ENCODE results near the gene UPF2.
"Not testable (repeated sequence)": the region's sequence is repeated elsewhere in the genome, so short reads cannot be mapped to it uniquely, and the experiment has no call there.

Gene UPF2, protein sequence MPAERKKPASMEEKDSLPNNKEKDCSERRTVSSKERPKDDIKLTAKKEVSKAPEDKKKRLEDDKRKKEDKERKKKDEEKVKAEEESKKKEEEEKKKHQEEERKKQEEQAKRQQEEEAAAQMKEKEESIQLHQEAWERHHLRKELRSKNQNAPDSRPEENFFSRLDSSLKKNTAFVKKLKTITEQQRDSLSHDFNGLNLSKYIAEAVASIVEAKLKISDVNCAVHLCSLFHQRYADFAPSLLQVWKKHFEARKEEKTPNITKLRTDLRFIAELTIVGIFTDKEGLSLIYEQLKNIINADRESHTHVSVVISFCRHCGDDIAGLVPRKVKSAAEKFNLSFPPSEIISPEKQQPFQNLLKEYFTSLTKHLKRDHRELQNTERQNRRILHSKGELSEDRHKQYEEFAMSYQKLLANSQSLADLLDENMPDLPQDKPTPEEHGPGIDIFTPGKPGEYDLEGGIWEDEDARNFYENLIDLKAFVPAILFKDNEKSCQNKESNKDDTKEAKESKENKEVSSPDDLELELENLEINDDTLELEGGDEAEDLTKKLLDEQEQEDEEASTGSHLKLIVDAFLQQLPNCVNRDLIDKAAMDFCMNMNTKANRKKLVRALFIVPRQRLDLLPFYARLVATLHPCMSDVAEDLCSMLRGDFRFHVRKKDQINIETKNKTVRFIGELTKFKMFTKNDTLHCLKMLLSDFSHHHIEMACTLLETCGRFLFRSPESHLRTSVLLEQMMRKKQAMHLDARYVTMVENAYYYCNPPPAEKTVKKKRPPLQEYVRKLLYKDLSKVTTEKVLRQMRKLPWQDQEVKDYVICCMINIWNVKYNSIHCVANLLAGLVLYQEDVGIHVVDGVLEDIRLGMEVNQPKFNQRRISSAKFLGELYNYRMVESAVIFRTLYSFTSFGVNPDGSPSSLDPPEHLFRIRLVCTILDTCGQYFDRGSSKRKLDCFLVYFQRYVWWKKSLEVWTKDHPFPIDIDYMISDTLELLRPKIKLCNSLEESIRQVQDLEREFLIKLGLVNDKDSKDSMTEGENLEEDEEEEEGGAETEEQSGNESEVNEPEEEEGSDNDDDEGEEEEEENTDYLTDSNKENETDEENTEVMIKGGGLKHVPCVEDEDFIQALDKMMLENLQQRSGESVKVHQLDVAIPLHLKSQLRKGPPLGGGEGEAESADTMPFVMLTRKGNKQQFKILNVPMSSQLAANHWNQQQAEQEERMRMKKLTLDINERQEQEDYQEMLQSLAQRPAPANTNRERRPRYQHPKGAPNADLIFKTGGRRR

DNA sequence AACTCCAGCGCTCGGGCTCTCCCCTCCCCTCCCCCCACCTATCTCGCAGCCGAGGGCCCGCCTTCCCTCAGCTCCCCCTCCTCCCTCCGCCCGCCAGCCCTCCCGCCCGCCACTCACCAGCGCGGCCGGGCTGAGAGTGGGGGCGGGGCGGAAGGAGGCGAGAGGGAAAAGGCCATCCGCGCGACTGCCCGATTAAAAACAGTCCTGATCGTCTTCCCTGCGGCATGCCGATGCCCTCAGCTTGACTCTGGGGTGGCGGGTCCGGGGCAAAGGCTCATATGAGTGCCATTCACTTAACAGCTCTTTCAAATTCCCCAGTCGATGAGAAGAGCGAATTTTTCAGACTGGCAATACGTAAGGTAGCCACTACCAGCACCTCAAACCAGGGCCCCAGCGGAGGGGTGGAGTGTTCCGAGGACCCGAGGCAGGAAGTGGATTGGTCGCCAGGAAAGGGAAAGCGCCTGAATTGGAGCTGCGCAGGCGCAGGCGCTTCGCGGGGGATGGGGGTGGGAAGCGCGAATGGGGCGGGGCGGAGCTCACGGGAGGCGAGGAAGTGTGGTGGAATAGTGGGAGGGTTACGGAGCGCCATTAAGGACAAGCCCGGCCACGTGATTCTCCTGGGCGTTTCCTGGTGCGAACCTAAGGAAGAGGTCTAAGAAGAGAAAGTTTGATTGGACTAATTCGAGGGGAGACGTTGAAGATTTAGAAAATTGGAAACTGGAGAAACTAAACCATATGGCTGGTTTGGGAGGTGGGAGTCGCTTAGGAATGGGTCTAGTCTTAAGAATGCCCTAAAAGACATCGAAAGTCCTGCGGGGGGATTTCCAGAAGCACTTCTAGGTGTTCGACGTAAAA, at the start of gene UPF2:
Gene UPF2, minus strand, starts transcription at position 13 of the 855 bp plus-strand sequence. CDS start 7,386 bp downstream, outside the sequence.
- DNase-seq: peak; percentile 93 to 99 (median 96)

DNA sequence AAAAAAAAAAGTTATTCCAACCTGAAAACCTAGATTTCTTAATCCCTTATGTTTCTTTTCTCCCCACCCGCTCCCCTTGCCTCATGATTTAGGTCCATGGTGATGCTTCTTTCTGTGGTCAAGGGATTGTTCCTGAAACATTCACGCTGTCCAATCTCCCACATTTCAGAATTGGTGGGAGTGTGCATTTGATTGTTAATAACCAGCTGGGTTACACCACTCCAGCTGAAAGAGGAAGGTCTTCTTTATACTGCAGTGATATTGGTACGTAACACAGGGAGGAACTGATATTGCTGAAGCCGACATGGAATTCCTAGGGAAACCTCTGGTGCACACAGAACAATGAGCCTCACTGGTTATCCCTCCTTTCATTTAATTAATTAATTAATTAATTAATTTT, 48.8 kb upstream of the UPF2 start:
- DNase-seq: no peak

DNA sequence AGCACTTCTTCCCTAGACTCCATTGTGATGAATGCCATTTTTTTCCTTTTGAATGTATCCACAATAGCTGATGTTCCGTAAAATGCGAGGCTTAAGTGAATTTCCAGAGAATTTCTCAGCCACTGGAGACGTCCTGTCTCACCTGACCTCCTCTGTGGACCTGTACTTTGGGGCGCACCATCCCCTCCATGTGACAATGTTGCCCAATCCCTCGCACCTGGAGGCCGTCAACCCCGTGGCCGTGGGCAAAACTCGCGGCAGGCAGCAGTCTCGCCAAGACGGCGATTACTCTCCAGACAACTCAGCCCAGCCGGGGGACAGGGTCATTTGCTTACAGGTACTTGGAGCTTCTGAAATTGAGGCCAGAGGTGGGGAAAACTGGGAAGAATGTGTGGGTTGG, 46.3 kb upstream of the UPF2 start:
- DNase-seq: no peak

DNA sequence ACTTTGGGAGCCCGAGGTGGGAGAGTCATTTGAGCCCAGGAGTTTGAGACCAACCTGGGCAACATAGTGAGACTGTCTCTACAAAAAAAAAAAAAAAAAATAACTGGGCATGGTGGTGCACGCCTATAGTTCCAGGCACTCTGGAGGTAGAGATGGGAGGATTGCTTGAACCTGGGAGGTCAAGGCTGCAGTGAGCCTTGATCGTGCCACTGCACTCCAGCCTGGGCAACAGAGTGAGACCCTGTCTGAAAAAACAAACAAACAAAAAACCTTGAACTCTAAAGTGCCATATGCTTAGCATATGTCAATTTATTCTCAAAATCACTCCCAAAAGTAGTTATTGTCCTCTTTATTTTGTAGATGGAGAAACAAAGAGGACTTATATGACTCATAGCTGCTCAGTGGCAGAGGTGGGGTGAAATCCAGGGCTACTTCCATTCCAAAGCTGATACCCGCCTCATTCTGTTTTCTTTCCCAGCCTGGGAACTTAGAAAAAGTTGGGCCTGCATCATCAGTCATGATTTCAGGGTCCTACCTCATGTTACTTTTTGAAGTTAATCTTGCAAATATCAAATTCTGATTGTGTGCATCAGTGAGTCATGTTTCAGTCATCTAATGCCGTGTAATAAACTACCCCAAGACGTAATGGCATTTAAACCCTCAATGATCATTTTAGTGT, 39.4 kb upstream of the UPF2 start:
- DNase-seq: no peak

DNA sequence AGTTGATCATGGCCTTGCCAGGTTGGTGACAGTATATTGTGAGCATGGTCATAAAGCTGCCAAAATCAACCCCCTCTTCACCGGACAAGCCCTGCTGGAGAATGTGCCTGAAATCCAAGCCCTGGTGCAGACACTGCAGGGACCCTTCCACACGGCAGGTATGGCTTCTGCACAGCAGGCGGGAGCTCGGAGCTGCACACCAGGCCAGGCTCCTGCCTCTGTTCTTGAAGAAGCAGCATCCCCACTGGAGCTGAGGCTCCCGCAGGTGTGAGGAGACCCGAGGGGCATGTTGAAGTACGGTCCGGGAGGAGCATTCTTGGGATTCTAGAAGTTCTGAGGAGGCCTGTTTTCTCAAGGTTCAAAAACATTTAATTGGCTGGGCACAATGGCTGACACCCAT, 38.9 kb upstream of the UPF2 start:
- no peak for DNase-seq

DNA sequence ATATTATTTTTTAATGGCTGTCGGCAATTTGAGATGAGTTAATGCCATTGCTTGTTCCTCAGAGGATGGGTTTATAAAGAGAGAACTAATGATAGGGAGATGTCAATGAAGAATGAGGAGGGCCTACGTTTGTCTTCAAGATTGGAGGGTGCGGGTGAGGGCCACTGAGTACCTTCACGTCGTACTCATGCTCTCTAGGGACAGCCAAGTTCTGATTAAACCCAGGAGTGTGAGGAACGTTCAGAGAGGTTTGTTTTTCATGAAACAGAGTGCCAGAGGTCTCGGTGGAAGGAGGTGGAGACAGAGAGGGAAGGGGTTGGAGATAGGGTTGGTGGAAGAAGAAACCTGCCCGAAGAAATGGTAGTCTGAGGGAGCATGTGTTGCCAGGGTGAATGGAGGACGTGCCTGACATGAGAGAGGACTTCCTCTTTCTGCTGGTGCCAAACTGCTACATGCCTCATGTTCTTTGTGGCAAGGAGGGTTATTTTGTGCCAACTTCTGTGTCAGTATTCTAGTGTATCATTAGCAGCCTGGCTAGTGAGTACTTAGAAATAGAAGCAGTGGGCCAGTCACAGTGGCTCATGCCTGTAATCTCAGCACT, 35.1 kb upstream of the UPF2 start:
- DNase-seq: no peak

DNA sequence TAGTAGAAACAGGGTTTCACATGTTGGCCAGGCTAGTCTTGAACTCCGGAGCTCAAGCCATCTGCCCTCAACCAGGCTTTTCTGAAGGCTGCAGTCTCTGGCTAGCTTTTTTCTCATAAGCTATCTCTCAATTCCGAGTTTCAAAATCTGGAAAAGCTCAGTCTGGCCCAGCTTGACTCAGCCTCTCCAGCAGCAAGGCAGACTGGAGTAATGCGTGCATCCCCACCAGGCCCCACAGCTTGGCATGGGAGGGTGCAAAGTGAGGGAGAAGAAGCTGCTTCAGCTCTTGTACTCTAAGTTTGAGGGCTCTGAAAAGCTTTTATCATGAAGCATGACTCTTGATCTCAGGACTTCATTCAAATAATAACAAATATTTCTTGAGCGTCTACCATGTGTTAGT, 30.9 kb upstream of the UPF2 start:
- DNase-seq: no peak

DNA sequence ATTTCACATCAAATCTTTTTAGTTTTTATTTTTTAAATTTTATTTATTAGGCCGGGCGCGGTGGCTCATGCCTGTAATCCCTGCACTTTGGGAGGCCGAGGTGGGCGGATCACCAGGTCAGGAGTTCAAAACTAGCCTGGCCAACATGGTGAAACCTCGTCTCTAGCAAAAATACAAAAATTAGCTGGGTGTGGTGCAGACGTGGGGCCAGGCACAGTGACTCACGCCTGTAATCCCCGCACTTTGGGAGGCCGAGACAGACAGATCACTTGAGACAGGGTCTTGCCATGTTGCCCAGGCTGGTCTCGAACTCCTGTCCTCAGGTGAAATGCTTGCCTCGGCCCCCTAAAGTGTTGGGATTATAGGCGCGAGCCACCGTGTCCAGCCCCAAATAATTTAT, 28.8 kb upstream of the UPF2 start:
- not testable (repeated sequence) for DNase-seq

DNA sequence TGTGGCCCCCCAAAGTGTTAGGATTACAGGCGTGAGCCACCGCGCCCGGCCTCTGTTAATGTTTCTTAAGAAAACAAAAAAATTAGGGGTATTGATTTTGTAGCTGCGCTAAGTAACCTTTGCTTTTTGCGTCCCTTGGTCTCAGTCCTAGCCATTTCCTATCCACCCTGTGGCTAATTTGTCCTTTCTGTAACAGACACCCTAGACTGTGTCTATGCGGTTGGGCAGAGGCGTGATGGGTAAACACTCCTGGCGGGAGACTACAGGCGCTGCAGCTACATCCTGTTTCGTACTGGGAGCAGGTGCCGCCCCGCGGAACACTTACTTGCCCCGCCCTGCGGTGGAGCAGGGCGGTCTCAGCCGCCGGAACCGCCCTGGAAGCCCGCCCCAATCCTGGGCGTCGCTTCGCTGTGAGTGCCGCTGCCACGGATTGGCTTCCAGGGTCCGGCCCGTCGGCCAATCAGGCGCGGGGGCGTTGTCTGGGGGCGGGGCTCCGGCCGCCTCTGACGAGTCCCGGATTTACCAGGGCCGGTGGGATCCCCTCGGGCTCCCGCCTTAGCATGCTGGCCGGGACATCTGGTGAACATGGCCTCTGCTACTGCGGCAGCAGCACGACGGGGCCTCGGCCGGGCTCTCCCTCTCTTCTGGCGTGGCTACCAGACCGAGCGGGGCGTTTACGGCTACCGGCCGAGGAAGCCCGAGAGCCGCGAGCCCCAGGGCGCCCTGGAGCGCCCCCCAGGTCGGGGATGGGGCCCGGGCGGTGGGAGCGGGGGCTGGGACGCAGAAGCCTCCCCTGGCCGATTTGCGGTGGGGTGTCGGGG, 26.1 kb upstream of the UPF2 start, which contains the start of gene DHTKD1:
Gene DHTKD1, plus strand, starts transcription at position 506 of the 821 bp plus-strand sequence. Its CDS starts 80 bp downstream, at position 586.
- DNase-seq: peak; percentile 95 to 98 (median 97)

DNA sequence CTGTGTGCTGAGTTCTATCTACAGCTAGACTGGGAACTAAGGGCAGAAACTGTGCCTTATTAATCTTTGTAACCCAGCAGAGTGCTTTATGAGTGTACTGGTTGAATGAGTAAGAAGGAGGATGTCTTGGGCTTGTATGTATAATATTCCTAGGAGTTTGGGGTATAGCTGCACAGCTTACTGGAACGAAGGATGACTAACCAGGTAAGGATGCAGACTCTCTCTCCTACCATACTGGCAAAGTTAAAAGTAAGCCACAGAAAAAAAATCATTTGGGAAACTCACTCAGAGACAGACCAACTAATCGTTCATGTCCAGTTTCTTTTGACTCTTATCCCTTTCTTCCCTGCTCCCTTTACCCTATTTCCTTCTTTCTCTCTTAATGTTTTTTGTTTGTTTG, 24.7 kb upstream of the UPF2 start:
- DNase-seq: no peak

DNA sequence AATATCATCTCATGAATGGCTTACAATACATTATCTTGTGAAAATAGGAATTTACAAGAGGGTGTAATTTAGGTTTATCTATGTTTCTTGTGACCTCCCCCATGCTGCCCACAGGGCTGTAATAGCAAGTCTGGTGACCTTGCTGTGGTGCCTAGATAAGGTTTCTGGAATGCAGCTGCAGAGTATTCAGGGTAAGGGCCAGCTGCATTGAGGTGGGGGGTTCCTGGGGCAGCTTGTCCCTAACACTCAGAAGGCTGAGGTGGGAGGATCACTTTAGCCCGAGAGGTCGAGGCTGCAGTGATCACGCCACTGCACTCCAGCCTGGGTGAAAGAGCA, 20.8 kb upstream of the UPF2 start:
- DNase-seq: no peak

DNA sequence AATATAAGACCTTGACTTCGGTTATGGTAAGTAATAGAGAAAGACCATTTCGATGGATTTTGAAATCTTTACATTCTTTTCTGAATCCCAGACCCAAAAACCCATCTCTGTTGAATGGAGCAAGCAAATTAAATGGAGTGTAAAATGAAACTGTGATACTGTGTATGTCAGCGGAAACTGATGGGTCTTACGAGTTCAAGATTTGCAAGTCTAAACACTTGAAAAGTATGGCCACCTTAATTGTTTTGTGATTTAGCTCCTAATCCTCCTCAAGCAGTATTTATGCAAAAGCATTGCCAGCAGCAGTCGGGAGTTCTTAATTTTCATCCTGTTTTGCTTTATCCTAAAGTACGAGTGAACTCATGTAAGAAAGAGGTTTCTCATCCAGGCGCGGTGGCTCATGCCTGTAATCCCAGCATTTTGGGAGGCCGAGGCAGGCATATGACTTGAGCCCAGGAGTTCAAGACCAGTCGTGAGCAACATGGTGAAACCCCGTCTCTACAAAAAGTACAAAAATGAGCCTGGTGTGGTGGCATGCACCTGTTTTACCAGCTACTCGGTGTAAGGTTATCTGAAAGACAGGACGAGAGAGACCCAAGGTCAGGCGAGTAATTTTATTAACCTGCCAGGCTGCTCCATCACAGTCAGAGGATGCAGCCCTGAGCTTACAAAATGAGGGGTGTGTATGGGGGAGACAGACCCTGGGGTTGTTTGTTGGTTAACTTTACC, 20.3 kb upstream of the UPF2 start:
- DNase-seq: no peak

DNA sequence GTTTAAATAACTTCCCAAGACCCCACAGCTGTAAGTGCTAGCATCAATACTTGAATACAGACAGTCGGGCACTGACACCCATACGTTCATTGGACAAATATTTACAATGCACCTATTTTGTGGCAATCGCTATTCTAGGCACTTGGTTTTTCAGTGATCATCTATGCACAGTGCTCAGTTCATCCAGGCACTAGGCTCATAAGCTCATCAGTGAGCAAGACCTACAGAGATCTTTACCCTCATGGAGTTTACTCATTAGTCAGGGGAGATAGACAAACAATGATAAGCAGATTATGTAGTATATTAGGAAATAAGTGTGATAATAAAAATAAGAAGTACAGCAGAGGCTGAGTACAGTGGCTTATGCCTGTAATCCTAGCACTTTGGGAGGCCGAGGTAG, 18.5 kb upstream of the UPF2 start:
- DNase-seq: no peak

DNA sequence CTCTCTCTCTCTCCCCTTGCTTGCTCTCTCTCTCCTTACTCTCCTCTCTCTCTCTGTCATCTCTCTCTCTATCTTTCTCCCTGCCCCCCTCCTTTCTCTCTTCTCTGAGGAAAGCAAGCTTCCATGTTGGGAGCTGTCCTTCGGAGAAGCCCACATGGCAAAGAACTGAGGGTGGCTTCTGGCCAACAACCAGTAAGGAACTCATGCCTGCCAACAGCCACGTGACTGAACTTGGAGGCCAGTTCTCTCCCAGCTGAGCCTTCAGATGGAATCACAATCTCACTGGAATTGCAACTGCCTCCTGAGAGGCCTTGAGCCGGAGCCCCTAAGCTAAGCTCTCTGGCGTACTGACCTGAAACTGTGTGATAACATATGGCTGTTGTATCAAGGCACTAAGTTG, 14.1 kb upstream of the UPF2 start:
- DNase-seq: no peak

DNA sequence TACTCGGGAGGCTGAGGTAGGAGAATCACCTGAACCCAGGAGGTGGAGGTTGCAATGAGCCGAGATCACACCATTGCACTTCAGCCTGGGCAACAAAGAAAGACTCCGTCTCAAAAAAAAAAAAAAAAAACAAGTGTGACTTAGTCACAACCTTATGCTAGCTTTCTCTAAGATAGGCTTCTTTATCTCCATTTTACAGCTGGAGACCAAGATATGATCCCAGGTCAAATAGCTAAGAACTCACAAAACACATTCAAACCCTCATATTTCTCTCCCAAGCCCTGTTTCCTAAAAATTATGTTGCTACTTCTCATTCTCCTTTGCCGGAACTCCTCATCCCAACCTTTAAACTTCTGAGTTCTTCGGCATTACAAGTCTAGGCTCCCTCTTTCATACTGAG, 13.1 kb upstream of the UPF2 start:
- DNase-seq: no peak

DNA sequence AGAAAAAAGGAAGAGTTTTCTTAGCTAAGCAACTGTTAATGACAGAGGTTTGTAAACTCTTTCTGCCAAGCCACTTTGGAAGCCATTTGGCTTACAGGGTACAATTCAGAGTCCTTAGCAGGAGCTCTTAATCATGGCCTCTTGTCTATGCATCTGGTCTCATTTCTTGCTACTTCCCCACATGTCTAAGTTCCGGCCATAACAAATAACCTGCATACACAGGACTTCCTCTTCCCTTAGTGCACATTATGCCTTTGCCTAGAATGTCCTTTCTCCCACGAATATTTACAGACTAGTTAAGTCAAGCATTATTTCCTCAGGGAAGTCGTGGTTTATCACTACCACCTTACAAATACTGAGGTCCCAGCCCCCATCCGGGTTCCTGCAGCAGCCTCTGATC, 8.6 kb upstream of the UPF2 start:
- no peak for DNase-seq

DNA sequence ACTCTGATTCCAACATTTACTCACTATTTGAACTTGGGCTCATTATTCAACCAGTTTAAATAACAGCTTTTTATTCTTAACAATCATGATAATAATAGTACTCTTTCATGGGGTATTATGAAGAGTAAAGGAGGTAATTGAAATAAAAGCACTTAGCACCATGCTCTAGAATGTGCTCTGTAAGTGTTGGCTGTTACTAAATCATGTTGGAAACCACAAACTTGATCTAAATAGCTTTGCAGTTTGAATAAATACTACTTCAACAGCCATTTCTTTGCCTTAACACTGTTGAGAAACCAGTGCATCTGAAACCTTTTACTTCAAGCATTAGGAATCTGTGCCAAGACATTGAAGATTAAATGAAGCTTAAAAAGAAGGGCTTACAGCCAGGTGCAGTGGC, 7.9 kb upstream of the UPF2 start:
- DNase-seq: no peak

DNA sequence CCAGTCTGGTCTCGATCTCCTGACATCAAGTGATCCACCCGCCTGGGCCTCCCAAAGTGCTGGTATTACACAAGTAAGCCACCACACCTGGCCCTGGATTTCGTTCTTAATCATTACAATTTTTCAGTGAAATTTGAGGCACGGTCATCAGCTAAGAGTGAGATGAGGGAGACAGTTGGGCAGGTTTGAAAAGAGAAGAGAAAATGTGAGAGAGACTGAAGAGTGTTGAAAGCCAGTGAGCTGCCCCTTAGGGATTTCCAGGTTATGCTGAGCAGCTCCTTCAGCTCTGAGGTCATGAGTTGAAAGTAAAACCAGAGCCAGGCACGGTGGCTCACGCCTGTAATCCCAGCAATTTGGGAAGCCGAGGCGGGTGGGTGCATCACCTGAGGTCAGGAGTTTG, 5.9 kb upstream of the UPF2 start:
- no peak for DNase-seq

DNA sequence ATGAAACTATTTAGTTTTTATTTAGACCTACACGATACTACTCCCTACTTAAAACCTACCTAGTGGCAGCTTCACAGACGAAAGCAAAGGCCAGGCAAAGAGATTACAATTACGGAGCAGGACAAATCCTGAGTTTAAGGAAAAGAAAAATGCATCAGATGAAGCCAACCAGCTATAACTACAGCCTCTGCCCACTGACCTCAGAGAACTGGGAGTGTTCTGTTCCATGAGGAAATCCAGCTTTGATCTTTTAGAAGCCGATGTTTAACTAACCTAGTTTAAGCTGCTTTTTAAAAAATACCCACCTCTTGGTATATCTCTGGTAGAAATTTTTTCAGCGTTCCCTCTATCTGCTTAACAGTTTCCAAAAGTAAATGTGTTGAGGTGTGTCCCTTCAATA, 3.0 kb upstream of the UPF2 start:
- DNase-seq: no peak

DNA sequence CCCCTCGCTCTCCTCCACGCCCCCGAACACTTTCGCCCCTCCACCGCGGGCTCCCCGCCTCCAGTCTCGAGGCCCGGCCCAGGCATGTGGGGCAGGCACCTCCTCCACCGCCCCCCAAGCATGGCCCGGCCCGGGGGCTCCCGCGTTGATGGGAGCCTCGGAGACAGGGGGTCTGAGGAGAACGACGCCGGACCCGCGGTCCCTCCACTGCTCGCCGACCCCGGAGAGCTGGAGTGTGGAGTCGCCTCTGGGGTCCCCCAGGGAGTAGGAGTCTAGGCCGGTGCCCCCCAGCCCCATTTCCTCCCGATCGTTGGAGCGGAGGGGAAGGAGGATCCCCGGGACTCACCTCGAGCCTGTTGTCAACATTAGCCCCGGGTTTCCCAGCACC, 206 bp downstream of the UPF2 start:
- DNase-seq: peak in 4 of 6 experiments; percentile 23 to 67 (median 50)

All from stimulated activated naive CD4-positive, alpha-beta T cell (primary cell).